Measurements from ENCODE around the gene CAP2. TPM values are rescaled to one million over a fixed set of nuclear protein-coding genes. Genes with fewer than 3 reads are reported as not detected.

The CAP2 gene
- total RNA-seq, 1 donor from 2014 or later, result 15.5 TPM

- H3K27me3 Mint-ChIP-seq, result no peaks in the 10 kb centered on the region
- H3K9me3 Mint-ChIP-seq (ENCODE audit: low read depth), result no peaks in the 10 kb centered on the region
- no peak for DNase-seq (ENCODE audit: low spot score, unreplicated experiment)
- TF ChIP-seq CTCF (IDR thresholded peaks at IDR 0.05; ENCODE audit: unreplicated experiment), result no peak
- peaks cover 2% of the 10 kb centered on the region for H3K4me1 Mint-ChIP-seq (ENCODE audit: low read depth)
- H3K36me3 Mint-ChIP-seq (ENCODE audit: insufficient read depth), result peaks cover 18% of the 10 kb centered on the region
- H3K4me3 Mint-ChIP-seq (ENCODE audit: low read depth), result no peak overlapping the region
- H3K27ac Mint-ChIP-seq, result no peak overlapping the region
Observed at GRCh38 chr6:17552861-17553260, 159.5 kb downstream of the CAP2 start.

- DNase-seq (ENCODE audit: low spot score, unreplicated experiment), result no peak
- TF ChIP-seq CTCF (IDR thresholded peaks at IDR 0.05; ENCODE audit: unreplicated experiment), result no peak
- H3K4me1 Mint-ChIP-seq (ENCODE audit: low read depth), result no peaks in the 10 kb centered on the region
- no peaks in the 10 kb centered on the region for H3K27me3 Mint-ChIP-seq
- peaks cover 23% of the 10 kb centered on the region for H3K36me3 Mint-ChIP-seq (ENCODE audit: insufficient read depth)
- H3K4me3 Mint-ChIP-seq (ENCODE audit: low read depth), result no peak overlapping the region
- H3K9me3 Mint-ChIP-seq (ENCODE audit: low read depth), result peaks cover 10% of the 10 kb centered on the region
- H3K27ac Mint-ChIP-seq, result no peak overlapping the region
Observed at GRCh38 chr6:17556014-17556413, 162.6 kb downstream of the CAP2 start.

GRCh38 chr6:17562636-17563035 lies 169.2 kb downstream of the CAP2 start:
- no peak for DNase-seq (ENCODE audit: low spot score, unreplicated experiment)
- TF ChIP-seq CTCF (IDR thresholded peaks at IDR 0.05; ENCODE audit: unreplicated experiment), result no peak
- H3K36me3 Mint-ChIP-seq (ENCODE audit: insufficient read depth), result peaks cover 9% of the 10 kb centered on the region
- H3K4me1 Mint-ChIP-seq (ENCODE audit: low read depth), result no peaks in the 10 kb centered on the region
- no peak overlapping the region for H3K27ac Mint-ChIP-seq
- no peak overlapping the region for H3K4me3 Mint-ChIP-seq (ENCODE audit: low read depth)
- peaks cover 35% of the 10 kb centered on the region for H3K9me3 Mint-ChIP-seq (ENCODE audit: low read depth)
- H3K27me3 Mint-ChIP-seq, result no peaks in the 10 kb centered on the region

GRCh38 chr6:17565399-17565798 lies 172.0 kb downstream of the CAP2 start:
- TF ChIP-seq CTCF (IDR thresholded peaks at IDR 0.05; ENCODE audit: unreplicated experiment), result no peak

GRCh38 chr6:17574866-17575560 lies 181.6 kb downstream of the CAP2 start:
- Mint-ChIP-seq H3K4me3 (ENCODE audit: low read depth) (no peak overlapping the region), H3K4me1 (ENCODE audit: low read depth) (peaks cover 3% of the 10 kb centered on the region), H3K27ac (no peak overlapping the region), H3K9me3 (ENCODE audit: low read depth) (peaks cover 10% of the 10 kb centered on the region), H3K36me3 (ENCODE audit: insufficient read depth) (no peaks in the 10 kb centered on the region), H3K27me3 (no peaks in the 10 kb centered on the region)
- TF ChIP-seq CTCF (IDR thresholded peaks at IDR 0.05; ENCODE audit: unreplicated experiment), result no peak
- no peak for DNase-seq (ENCODE audit: low spot score, unreplicated experiment)

More at GRCh38 chr6:17565399-17565798, 172.0 kb downstream of the CAP2 start:
- H3K36me3 Mint-ChIP-seq (ENCODE audit: insufficient read depth), result peaks cover 2% of the 10 kb centered on the region
- H3K27me3 Mint-ChIP-seq, result no peaks in the 10 kb centered on the region
- no peak for DNase-seq (ENCODE audit: low spot score, unreplicated experiment)
- H3K4me3 Mint-ChIP-seq (ENCODE audit: low read depth), result no peak overlapping the region
- peaks cover 4% of the 10 kb centered on the region for H3K4me1 Mint-ChIP-seq (ENCODE audit: low read depth)
- no peak overlapping the region for H3K27ac Mint-ChIP-seq
- H3K9me3 Mint-ChIP-seq (ENCODE audit: low read depth), result peaks cover 26% of the 10 kb centered on the region
